HL-60/S4 (cell line): ENCODE data around the gene VPS52.
"Not testable (repeated sequence)": the region's sequence is repeated elsewhere in the genome, so short reads cannot be mapped to it uniquely, and the experiment has no call there.

ENCODE experiments used
- in situ Hi-C: fragments of 300-500 bp; cut with MboI; formaldehyde crosslinking; loops from 2 replicates; pipeline ENCODE4 v1.14.3; 2022; ENCODE audit warnings: low sequenced_read_pairs

VPS52 gene

GRCh38 chr6:33251395-33252012 lies 20.2 kb downstream of the VPS52 start:
- in situ Hi-C loops, result no loop called here

DNA sequence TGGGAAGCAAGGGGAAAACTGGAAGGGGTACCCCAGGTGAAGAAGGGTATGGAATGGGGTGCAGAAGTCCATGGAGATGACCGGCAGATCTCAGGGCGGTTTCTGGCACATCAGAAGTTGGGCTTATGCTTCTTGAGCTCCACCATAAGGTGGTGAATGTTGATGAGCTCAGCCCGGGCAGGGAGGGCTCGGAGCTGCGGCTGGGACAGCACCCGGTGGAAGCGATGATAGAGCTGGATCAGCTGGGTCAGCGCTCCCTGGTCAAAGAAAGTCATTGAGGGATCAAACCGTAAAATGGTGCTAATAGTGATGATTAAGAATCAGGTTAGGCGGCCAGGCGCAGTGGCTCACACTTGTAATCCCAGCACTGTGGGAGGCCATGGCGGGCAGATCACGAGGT lies 20.9 kb downstream of the VPS52 start:
- in situ Hi-C loops, result no loop called here

DNA sequence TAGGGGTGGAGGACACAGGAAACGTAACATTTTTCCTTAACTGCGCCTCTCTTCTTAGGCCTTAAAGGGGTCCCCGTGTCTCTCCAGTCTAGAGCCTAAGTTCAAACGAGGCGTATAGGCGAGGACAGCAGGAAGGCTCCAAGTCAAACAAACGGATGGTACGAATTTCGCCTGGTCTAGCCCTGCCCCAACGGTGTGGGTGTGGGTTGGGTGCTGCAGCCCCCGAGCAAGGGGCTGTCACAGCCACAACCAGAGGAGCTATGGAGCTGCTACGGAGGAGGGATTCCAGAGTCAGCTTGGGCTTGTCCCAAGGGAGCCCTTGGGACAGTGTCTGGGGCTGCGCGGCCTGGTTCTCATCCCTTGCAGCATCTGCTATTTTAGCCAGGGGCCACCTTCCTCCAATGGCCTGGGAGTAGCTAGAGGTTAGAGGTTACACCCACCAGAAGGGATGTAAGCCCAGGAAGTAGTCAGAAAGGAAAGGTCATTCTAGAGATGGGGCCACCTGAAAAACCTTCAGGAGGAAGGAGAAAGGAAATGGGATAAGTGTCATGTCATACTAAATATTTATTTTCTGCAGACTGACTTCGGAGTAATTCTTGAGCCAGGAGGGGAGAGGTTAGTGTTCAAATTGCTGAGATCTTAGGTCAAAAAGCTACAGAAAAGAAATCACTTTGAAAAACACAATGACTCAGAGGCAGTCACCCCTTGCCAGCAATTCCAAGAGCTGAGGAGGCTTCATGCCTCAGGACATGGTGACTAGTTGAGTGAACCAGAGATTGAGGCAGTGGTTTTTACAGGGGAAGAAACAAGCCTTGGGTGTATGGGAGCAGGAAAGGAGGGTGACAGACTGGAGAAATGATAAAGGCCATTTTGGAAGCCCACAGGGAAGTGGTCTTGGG lies 21.7 kb downstream of the VPS52 start:
- in situ Hi-C loops, result loop anchor here (10.0 kb wide), 1 partner anchor 115 kb away; no protein-coding TSS in a partner anchor

DNA sequence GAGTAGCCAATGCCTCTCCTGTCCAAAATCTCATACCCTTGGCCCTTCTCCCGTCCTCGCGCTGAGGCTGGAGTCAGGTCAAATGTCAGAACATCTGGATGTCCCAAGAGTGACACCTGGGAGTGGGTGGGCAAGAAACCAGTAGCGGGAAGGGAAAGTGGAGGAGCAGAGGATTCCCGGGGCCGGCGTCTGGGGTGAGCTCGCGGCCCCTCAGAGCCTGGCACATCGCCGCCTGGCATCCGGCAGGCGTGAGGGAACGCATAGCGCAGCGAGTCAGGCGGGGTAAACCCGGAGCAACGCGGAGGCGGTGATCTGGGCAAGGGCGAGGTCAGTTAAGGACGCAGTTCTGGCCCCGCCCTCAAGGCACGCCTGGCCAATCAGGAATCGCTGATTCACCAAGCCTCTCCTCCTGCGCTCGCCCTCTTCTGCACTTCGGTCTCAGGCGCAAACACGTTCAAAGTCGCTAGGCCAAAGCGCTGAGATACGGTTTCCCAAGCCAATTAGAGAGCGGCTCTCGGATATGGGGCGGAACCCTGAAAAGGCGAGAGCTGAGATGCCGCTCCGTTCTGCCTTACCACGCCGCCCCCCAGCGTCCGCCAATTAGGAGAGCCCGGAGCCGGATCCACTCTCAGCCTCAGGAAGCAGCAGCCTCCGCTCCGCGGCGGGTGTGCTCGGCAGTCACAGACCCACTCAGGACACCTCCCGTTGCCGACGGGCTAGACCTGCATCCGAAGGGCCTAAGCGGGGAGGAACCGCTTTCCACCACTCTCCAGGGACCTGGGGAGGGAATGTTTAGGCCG lies 22.5 kb downstream of the VPS52 start:
- in situ Hi-C loops, result loop anchor here (10.0 kb wide), 1 partner anchor 114 kb away; no protein-coding TSS in a partner anchor

- in situ Hi-C loops, result loop anchor here (10.0 kb wide), 1 partner anchor 114 kb away; no protein-coding TSS in a partner anchor
Measured at GRCh38 chr6:33248643-33248931, 23.1 kb downstream of the VPS52 start.

DNA sequence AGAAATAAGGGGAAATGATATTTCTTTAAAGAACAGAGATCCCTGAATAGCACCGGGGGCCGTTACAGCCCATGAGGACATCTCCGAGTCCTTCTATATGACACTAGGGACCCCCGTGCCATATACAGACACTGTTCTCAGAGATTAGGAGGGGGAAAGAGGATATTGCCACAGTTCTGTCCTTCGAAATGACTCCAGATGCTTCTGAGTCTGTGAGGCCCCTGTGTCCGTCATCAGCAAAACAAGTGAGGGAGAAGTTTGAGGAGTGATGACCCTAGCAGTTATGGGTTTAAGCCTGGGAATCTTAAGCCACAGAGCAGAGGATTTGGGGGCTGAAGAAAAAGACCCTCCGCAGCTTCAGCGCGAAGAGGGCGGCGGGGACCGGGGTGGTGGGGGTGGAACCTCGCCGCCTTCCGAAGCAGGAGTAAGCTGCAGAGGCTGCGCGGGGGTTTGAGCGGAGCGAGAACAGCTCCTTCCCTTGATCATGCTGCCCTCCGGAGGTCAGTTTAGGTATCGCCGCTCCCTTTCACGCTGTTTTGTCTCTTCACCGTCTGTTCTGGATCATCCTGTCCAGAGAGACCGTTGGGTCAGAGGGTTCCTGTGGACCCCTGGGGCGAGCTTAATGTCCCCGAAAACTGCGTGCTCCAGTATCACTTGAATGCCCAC lies 23.6 kb downstream of the VPS52 start:
- in situ Hi-C loops, result loop anchor here (10.0 kb wide), 1 partner anchor 113 kb away; no protein-coding TSS in a partner anchor

DNA sequence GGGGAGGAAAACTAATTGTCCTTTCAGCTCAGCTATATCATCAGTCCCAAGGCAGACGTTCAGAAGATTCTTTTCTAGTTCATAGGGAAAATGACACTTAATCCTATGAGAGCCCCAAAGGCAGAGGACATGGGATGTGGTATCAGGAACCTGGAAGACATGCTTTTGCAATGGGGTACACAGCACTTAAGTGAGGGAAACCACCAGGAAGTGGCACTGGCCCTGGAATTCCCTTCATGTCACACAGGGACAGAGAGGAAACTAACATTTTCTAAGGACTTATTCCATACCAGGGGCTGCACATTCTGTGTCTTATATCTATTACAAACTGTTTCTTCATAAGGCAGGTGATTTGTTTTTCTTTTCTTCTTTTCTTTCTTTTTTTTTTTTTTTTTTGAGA lies 28.2 kb downstream of the VPS52 start:
- in situ Hi-C loops, result loop anchor here (10.0 kb wide), 1 partner anchor 109 kb away; no protein-coding TSS in a partner anchor

GRCh38 chr6:33241968-33242367 lies 29.7 kb downstream of the VPS52 start:
- in situ Hi-C loops, result loop anchor here (10.0 kb wide), 1 partner anchor 107 kb away; no protein-coding TSS in a partner anchor

- in situ Hi-C loops, result no loop called here
Measured at GRCh38 chr6:33237741-33238140, 33.9 kb downstream of the VPS52 start.

DNA sequence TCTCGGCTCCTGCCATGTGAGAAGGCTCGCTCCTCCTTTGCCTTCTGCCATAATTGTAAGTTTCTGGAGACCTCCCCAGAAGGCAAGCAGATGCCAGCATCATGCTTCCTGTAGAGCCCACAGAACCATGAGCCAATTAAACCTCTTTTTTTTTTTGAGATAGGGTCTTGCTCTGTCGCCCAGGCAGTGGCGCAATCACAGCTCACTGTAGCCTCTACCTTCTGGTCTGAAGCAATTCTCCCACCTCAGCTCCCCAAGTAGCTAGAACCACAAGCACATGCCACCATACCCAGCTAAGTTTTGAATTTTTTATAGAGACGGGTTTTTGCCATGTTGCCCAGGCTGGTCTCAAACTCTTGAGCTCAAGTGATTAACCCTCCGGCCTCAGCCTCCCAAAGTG lies 34.8 kb downstream of the VPS52 start:
- in situ Hi-C loops, result no loop called here

DNA sequence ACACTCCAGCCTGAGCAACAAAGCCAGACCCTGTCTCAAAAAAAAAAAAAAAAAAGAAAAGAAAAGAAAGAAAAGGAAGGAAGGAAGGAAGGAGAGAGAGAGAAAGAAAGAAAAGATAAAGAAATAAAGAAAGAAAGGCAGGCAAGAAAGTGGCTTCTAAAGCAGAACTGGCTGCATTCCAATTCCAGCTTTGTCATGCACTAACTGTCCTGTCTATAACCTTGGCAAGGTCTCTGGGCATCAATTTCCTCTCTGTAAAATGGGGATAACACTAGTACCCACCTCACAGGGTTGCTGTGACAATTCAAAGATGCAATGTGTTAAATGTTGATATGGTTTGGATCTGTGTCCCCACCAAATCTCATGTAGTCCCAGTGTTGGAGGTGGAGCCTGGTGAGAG lies 35.3 kb downstream of the VPS52 start:
- in situ Hi-C loops, result no loop called here

DNA sequence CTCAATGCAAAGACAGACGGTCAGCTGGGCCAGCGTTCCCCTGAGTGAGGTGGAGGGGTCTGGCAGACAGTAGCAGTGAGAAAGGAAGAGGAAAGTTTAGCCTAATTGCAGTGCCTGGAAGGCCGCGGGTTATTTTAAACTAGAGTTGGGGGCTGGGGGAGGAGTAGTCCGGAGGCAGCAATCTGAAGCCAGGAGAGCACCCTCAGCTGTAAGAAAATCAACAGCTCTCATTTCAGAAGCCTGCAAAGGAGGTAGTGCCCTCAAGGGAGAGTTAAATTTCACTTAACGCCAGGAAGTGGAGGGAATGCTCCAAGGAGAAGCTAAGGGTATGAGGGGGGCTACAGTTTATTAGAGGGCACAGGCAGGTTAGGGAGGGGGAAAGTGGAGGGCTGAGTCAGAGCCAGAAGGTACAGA lies 36.4 kb downstream of the VPS52 start:
- in situ Hi-C loops, result no loop called here

DNA sequence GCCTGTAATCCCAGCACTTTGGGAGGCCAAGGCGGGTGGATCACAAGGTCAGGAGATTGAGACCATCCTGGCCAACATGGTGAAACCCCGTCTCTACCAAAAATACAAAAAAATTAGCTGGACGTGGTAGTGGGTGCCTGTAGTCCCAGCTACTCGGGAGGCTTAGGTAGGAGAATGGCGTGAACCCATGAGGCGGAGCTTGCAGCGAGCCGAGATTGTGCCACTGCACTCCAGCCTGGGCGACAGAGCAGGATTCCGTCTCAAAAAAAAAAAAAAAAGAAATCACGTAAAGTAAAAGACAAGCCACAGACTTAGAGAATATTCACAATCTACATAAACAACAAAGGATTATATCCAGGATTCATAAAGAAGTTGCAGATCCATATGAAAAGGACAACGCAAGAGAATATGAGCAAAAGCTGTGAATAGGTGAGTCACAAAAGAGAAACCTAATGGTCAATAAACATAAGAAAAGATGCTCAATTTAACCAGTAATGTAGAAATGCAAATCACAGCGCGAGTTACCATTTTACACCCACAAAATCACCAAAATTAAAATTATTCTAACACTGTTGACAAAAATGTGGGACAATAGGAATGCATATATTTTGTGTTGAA lies 45.1 kb downstream of the VPS52 start:
- in situ Hi-C loops, result not testable (repeated sequence)

DNA sequence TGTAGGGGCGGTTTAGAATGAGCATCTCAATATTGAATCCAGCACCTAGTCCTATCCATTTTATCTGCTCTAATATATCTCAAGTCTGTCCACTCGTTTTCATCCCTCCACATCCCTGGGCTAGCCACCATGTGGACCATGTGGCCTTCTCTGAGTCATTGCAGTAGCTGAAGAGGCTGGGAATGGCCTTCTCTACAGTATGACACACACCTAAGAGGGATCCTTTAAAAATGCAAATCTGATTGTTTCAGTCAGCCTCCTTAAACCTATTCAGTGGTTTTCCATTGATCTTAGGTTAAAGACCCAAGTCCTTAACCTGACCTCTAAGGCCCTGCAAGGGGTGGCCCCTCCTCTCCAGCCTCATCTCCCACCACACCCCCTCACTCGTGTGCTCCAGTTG lies 54.0 kb downstream of the VPS52 start:
- in situ Hi-C loops, result no loop called here

DNA sequence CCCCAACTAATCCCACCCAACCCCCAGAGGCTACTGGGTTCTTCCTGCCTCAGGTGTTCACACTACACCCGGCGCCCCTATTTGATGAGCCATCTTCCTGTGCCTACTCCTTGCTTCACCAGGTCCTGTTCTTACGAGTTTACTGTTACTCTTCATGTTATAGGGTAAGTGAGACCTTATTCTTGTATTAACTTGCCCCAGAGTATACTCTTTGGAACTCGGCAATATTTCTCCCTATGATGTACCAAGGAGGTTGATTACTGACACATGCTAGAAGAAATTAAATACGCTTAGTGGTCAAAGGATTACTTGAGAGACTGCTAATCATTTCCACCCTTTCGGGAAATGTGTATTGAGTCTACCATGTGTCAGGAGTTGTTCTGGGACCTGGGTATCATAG lies 54.4 kb downstream of the VPS52 start:
- in situ Hi-C loops, result no loop called here

DNA sequence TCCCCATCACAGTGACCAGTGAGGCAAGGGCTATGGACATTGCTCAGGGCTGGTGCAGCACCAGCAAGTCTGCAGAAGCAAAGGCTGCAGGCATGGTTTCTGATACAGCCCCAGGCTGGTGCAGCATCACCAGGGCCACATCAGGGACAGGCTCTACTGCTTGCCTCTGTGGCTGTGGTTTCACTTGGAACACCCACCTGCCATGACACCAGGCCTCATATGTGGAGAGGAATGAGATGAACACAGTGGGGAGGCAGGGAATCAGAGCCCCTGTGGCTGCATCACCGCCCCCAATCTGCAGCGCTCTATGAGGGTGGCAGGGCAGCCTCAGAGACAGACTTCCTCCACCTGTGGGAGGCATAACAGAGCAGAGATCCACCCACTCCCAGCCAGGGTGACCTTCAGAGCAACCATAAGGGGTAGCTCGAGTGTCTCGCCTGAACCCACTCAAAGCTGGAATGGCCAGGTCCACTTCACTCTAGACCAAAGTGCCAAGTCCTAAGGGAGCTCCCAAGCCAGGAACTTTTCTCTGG lies 55.5 kb downstream of the VPS52 start:
- in situ Hi-C loops, result no loop called here

DNA sequence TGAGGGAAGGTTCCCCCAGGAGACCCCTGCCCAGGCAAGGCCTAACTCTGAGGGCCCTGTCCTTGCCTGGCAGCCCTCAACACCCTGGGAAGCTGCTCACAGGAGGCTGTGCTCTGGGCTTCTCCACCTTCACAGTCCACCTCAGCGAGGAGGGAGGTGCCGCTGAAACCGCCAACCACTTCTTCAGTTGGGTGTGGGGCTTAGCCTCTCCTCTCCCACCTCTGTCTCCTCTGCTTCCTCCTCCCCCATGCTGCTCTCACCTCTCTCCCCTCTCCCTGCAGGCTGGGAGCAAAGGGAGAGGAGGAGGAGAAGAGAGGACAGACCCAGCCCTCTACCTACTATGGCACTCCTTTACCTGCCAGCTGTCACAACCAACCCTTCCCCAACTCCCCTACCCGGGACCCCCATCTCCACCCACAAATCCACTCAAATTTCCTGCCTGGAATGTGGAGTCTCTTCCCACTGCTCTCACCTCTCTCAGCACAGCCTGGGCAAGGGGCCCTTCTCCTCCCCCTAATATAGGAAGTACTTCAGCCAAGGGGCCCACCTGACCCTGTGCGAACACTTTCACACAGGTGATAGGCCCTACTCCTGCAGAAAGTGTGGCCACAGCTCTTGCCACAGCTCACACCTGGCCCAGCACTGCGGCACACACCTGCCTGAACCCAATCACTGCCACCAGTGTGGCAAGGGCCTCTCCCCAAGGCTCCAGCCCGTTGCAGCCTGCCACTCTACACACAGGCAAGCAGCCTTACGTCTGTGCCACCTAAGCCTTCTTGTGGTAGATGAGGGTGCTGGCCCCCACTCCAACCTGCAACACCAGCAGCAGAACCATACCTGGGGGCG lies 56.2 kb downstream of the VPS52 start:
- in situ Hi-C loops, result no loop called here

DNA sequence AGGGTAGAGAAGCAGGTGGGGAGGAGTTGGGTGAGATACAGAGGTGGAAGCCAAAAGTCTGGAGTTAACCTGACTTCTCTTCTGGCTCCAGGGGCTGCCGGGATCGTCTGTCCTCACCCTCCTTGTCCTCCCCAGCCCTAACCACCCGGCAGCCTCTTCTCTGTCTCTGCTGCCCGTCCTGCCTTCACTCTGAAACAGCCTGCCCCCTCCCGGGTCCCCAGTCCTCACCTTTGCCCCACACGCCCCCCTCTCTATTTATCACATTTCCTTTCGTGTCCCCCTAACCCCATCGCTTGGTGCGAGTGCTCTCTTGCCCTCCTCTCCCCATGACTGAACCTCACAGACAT lies 57.7 kb downstream of the VPS52 start:
- in situ Hi-C loops, result no loop called here
